Naive thymus-derived CD8-positive, alpha-beta T cell (primary cell): ENCODE data around the gene YPEL5. TPM values are rescaled to one million over a fixed set of nuclear protein-coding genes. Genes with fewer than 3 reads are reported as not detected.
A peak's percentile ranks its signal among the peaks of the same experiment; 100 is the strongest.

ENCODE experiments used
- ATAC-seq, 2 donors: fragments of 150-1000 bp; cut with Tn5 transposase in 1 of 2; sonication (Bioruptor Pico), chemical (Tn5 transposase) in 1 of 2; 1 replicate in 1 of 2; 2 replicates in 1 of 2; pipeline ENCODE4 v1.10.0; 2021; ENCODE audit warnings: mild to moderate bottlenecking in 2 of 2, moderate library complexity in 2 of 2
- POLR2A ChIA-PET: fragments of 350-600 bp; sonication (Branson Sonifier 250); formaldehyde crosslinking; loops from one replicate; lab custom pipeline; 2021; ENCODE audit warnings: antibody characterized with exemption; lab: Charles Lee
- DNase-seq, 10 donors: peaks; one replicate each; pipeline versions ENCODE4 v3.0.0 to v3.0.0-alpha.2; 2020 to 2022
- H3K27ac Mint-ChIP-seq, 10 donors: one replicate each; pipeline ENCODE4 v1.8.0; 2020 to 2022; ENCODE audit warnings: mild to moderate bottlenecking in 10 of 10, mixed read lengths in 10 of 10, moderate library complexity in 4 of 10, inconsistent platforms in 1 of 10
- H3K27me3 Mint-ChIP-seq, 5 donors: one replicate each; pipeline ENCODE4 v1.8.0; 2021 to 2022; ENCODE audit warnings: mixed read lengths in 5 of 5
- H3K36me3 Mint-ChIP-seq, 3 donors: one replicate each; pipeline ENCODE4 v1.8.0; 2020 to 2022; ENCODE audit warnings: mixed read lengths in 3 of 3, mild to moderate bottlenecking in 2 of 3, inconsistent platforms in 1 of 3
- H3K4me1 Mint-ChIP-seq, 4 donors: one replicate each; pipeline ENCODE4 v1.8.0; 2021 to 2022; ENCODE audit warnings: mixed read lengths in 4 of 4
- H3K4me3 Mint-ChIP-seq, 10 donors: one replicate each; pipeline ENCODE4 v1.8.0; 2020 to 2022; ENCODE audit warnings: mild to moderate bottlenecking in 10 of 10, mixed read lengths in 10 of 10, moderate library complexity in 6 of 10, inconsistent platforms in 1 of 10
- H3K9me3 Mint-ChIP-seq, 9 donors: one replicate each; pipeline ENCODE4 v1.8.0; 2020 to 2022; ENCODE audit warnings: mixed read lengths in 9 of 9, mild to moderate bottlenecking in 3 of 9, inconsistent platforms in 1 of 9, moderate library complexity in 1 of 9
- polyA plus RNA-seq, 3 donors: library from polyadenylated mRNA; unstranded; fragments of 300-500 nt; fragmentation: Illumina TruSeq; gene quantifications; one replicate each; pipeline ENCODE4 v1.2.3, GENCODE V29; 2021
- total RNA-seq, 8 experiments: library from RNA in 2 of 8; stranded (reverse) in 2 of 8; gene quantifications; one replicate each; pipeline ENCODE4 v1.2.3 and lab custom pipeline; 2021 to 2026

The YPEL5 gene
- total and polyA plus RNA-seq, 5 experiments from 2014 or later, result 88.3 to 155 (median 103) TPM

- peaks cover 1 to 9% (median 3%) of the 10 kb centered on the region in 4 donors for H3K4me1 Mint-ChIP-seq
- H3K9me3 Mint-ChIP-seq, result peaks cover 0 to 2% (median 0%) of the 10 kb centered on the region in 9 donors
- H3K27ac Mint-ChIP-seq, result peak overlapping the region in 1 of 10 donors; percentile 29
- no peak overlapping the region for H3K4me3 Mint-ChIP-seq
- ATAC-seq (no peak), DNase-seq (no peak)
- H3K27me3 Mint-ChIP-seq, result peaks cover 0 to 5% (median 0%) of the 10 kb centered on the region in 5 donors
- H3K36me3 Mint-ChIP-seq, result peaks cover 0 to 2% (median 0%) of the 10 kb centered on the region in 3 donors
- POLR2A ChIA-PET, result no interaction called here
Measured at GRCh38 chr2:30194421-30194820, 47.6 kb downstream of the YPEL5 start.

- no peaks in the 10 kb centered on the region for H3K36me3 Mint-ChIP-seq
- H3K27me3 Mint-ChIP-seq, result peaks cover 0 to 5% (median 0%) of the 10 kb centered on the region in 5 donors
- no peak for ATAC-seq
Measured at GRCh38 chr2:30195016-30195415, 48.2 kb downstream of the YPEL5 start.

GRCh38 chr2:30197570-30198192 lies 50.9 kb downstream of the YPEL5 start:
- DNase-seq (no peak), ATAC-seq (no peak)
- Mint-ChIP-seq H3K4me3 (no peak overlapping the region), H3K36me3 (no peaks in the 10 kb centered on the region), H3K27me3 (peaks cover 0 to 5% (median 0%) of the 10 kb centered on the region in 5 donors), H3K4me1 (peaks cover 1 to 9% (median 3%) of the 10 kb centered on the region in 4 donors), H3K27ac (peak overlapping the region in 2 of 10 donors; percentile 4 to 45), H3K9me3 (no peaks in the 10 kb centered on the region)
- POLR2A ChIA-PET, result interaction anchor here (0.5 to 1.2 kb wide), 2 partner anchors 35 to 1698 kb away, joined by 4 to 6 read pairs; no protein-coding TSS in a partner anchor

More at GRCh38 chr2:30195016-30195415, 48.2 kb downstream of the YPEL5 start:
- H3K27ac Mint-ChIP-seq, result no peak overlapping the region
- peaks cover 1 to 9% (median 3%) of the 10 kb centered on the region in 4 donors for H3K4me1 Mint-ChIP-seq
- no peaks in the 10 kb centered on the region for H3K9me3 Mint-ChIP-seq
- POLR2A ChIA-PET, result no interaction called here
- no peak for DNase-seq
- H3K4me3 Mint-ChIP-seq, result no peak overlapping the region

GRCh38 chr2:30201990-30202389 lies 55.2 kb downstream of the YPEL5 start:
- DNase-seq (no peak), ATAC-seq (no peak)
- peaks cover 0 to 10% (median 0%) of the 10 kb centered on the region in 4 donors for H3K4me1 Mint-ChIP-seq
- POLR2A ChIA-PET, result no interaction called here
- H3K36me3 Mint-ChIP-seq, result no peaks in the 10 kb centered on the region
- no peak overlapping the region for H3K27ac Mint-ChIP-seq
- H3K27me3 Mint-ChIP-seq, result no peaks in the 10 kb centered on the region
- H3K9me3 Mint-ChIP-seq, result no peaks in the 10 kb centered on the region
- H3K4me3 Mint-ChIP-seq, result no peak overlapping the region

GRCh38 chr2:30203156-30203555 lies 56.3 kb downstream of the YPEL5 start:
- Mint-ChIP-seq H3K36me3 (no peaks in the 10 kb centered on the region), H3K4me3 (no peak overlapping the region), H3K27ac (no peak overlapping the region), H3K9me3 (no peaks in the 10 kb centered on the region), H3K27me3 (no peaks in the 10 kb centered on the region), H3K4me1 (peaks cover 0 to 4% (median under 1%) of the 10 kb centered on the region in 4 donors)
- POLR2A ChIA-PET, result interaction anchor here (1.0 kb wide), 1 partner anchor 35 kb away, joined by 4 read pairs; no protein-coding TSS in a partner anchor
- ATAC-seq (no peak), DNase-seq (no peak)

GRCh38 chr2:30204281-30204680 lies 57.5 kb downstream of the YPEL5 start:
- H3K36me3 Mint-ChIP-seq, result no peaks in the 10 kb centered on the region
- POLR2A ChIA-PET, result interaction anchor here (1.0 to 1.3 kb wide), 2 partner anchors 34 to 39 kb away, joined by 3 to 4 read pairs; no protein-coding TSS in a partner anchor
- H3K27me3 Mint-ChIP-seq, result no peaks in the 10 kb centered on the region

GRCh38 chr2:30205456-30205855 lies 58.6 kb downstream of the YPEL5 start:
- POLR2A ChIA-PET, result interaction anchor here (1.3 kb wide), 1 partner anchor 40 kb away, joined by 3 read pairs; no protein-coding TSS in a partner anchor
- H3K9me3 Mint-ChIP-seq, result no peaks in the 10 kb centered on the region

More at GRCh38 chr2:30204281-30204680, 57.5 kb downstream of the YPEL5 start:
- Mint-ChIP-seq H3K9me3 (no peaks in the 10 kb centered on the region), H3K27ac (no peak overlapping the region), H3K4me1 (peaks cover 10 to 14% (median 11%) of the 10 kb centered on the region in 4 donors), H3K4me3 (no peak overlapping the region)
- ATAC-seq, result no peak
- no peak for DNase-seq

GRCh38 chr2:30206461-30207430 lies 59.9 kb downstream of the YPEL5 start:
- DNase-seq, result no peak
- no peaks in the 10 kb centered on the region for H3K9me3 Mint-ChIP-seq
- H3K27ac Mint-ChIP-seq, result peak overlapping the region in 6 of 10 donors; percentile 3 to 57 (median 33)
- H3K27me3 Mint-ChIP-seq, result no peaks in the 10 kb centered on the region
- ATAC-seq, result no peak
- no peaks in the 10 kb centered on the region for H3K36me3 Mint-ChIP-seq
- H3K4me1 Mint-ChIP-seq, result peaks cover 16 to 26% (median 23%) of the 10 kb centered on the region in 4 donors
- POLR2A ChIA-PET, result interaction anchor here (0.6 to 9.8 kb wide), 5 partner anchors 27 to 55 kb away, joined by 3 to 323 read pairs (median 4); partner anchors contain the start of gene LBH
- no peak overlapping the region for H3K4me3 Mint-ChIP-seq

More at GRCh38 chr2:30205456-30205855, 58.6 kb downstream of the YPEL5 start:
- H3K36me3 Mint-ChIP-seq, result no peaks in the 10 kb centered on the region
- ATAC-seq (no peak), DNase-seq (no peak)
- peaks cover 16 to 24% (median 22%) of the 10 kb centered on the region in 4 donors for H3K4me1 Mint-ChIP-seq
- peak overlapping the region in 8 of 10 donors; percentile 4 to 85 (median 58) for H3K27ac Mint-ChIP-seq
- H3K27me3 Mint-ChIP-seq, result no peaks in the 10 kb centered on the region
- no peak overlapping the region for H3K4me3 Mint-ChIP-seq

GRCh38 chr2:30208453-30208852 lies 61.6 kb downstream of the YPEL5 start:
- no peaks in the 10 kb centered on the region for H3K36me3 Mint-ChIP-seq
- H3K27ac Mint-ChIP-seq, result peak overlapping the region in 9 of 10 donors; percentile 81 to 95 (median 93)
- H3K9me3 Mint-ChIP-seq, result no peaks in the 10 kb centered on the region
- H3K27me3 Mint-ChIP-seq, result no peaks in the 10 kb centered on the region
- H3K4me1 Mint-ChIP-seq, result peaks cover 16 to 30% (median 25%) of the 10 kb centered on the region in 4 donors
- DNase-seq, result peak in 8 of 10 donors; percentile 11 to 64 (median 36)
- ATAC-seq, result peak; percentile 21 to 69
- H3K4me3 Mint-ChIP-seq, result peak overlapping the region; percentile 19 to 79 (median 58)
- POLR2A ChIA-PET, result interaction anchor here (0.7 to 9.8 kb wide), 19 partner anchors 12 to 503 kb away, joined by 3 to 323 read pairs (median 8); partner anchors contain the start of genes LBH, LCLAT1 and YPEL5

GRCh38 chr2:30209227-30209626 lies 62.4 kb downstream of the YPEL5 start:
- no peaks in the 10 kb centered on the region for H3K27me3 Mint-ChIP-seq
- peaks cover 20 to 30% (median 25%) of the 10 kb centered on the region in 4 donors for H3K4me1 Mint-ChIP-seq
- H3K27ac Mint-ChIP-seq, result peak overlapping the region; percentile 66 to 95 (median 93)
- H3K36me3 Mint-ChIP-seq, result no peaks in the 10 kb centered on the region
- ATAC-seq, result peak; percentile 79 to 98
- no peaks in the 10 kb centered on the region for H3K9me3 Mint-ChIP-seq
- POLR2A ChIA-PET, result interaction anchor here (0.5 to 9.8 kb wide), 21 partner anchors 10 to 503 kb away, joined by 3 to 323 read pairs (median 7); partner anchors contain the start of genes LBH, LCLAT1 and YPEL5
- DNase-seq, result peak in 4 of 10 donors; percentile 35 to 74 (median 54)
- H3K4me3 Mint-ChIP-seq, result peak overlapping the region in 9 of 10 donors; percentile 42 to 79 (median 63)
